ENCODE results near the gene PRR30. TPM values are rescaled to one million over a fixed set of nuclear protein-coding genes. Genes with fewer than 3 reads are reported as not detected.

Gene PRR30
- total RNA-seq, 2 donors from 2014 or later = not detected

- intact Hi-C loops (cut with DNase I) = loop anchor here (5.0 to 10.0 kb wide), 2 partner anchors 55 to 117 kb away; partner anchors contain the start of genes TMEM214 (in 2 of the 2) and MAPRE3 (in 1 of the 2)
- peak; percentile 71 for DNase-seq (ENCODE audit: low spot score)
These were observed 49.9 kb downstream of the PRR30 start for GRCh38 chr2:27089111-27089954.

DNA sequence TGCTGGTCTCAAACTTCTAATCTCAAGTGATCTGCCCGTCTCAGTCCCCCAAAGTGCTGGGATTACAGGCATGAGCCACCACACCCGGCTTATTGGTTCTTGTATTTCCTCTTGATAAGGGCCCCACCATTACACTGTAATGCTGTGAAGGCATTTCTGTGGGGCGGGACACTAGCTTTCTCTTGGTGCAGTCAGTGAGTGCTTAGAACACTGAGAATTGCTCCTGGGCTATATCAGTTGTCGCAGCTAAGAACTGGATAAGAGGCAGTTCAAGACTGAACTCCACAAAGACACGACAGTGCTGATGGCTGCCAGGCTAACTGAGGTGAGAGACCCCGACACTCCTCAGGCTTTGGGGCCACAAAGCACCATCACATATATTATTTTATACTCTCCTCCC is 50.6 kb downstream of the PRR30 start:
- intact Hi-C loops (cut with DNase I) = loop anchor here (5.0 to 10.0 kb wide), 2 partner anchors 54 to 116 kb away; partner anchors contain the start of genes TMEM214 (in 2 of the 2) and MAPRE3 (in 1 of the 2)
- DNase-seq (ENCODE audit: low spot score) = no peak

DNA sequence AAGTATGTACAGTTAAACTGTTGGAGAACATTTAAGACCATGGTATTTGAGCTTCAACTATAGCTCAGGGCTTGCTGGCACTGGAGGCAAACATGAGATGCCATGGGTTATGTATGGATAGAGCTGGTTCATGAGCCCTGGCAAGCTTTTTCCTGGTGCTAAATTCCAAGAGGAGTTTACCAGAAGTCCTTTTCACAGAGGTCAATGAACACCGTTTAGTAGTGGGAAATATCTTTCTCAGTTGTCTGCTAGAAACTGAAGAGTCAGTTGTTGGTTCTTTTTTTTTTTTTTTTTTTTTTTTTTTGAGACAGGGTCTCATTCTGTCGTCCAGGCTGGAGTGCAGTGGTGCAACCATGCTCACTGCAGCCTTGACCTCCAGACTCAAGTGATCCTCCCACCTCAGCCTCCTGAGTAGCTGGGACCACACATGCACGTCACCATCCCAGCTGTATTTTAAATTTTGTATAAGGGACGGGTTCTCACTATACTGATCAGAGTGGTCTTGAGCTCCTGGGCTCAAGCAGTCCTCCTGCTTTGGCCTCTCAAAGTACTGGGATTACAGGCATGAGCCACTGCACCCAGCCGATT is 51.3 kb downstream of the PRR30 start:
- intact Hi-C loops (cut with DNase I) = loop anchor here (2.0 to 10.0 kb wide), 3 partner anchors 35 to 116 kb away; partner anchors contain the start of genes TMEM214 (in 2 of the 2) and MAPRE3 (in 1 of the 2)
- DNase-seq (ENCODE audit: low spot score) = no peak

Other genes with a start within 250 kb of the PRR30 start
- 10 to 100 TPM; 11.4 to 16.3 TPM for gene MAPRE3, start 168.8 kb downstream of the PRR30 start, total RNA-seq
- gene TMEM214, start 106.4 kb downstream of the PRR30 start, total RNA-seq = 10 to 100 TPM; 68.0 to 69.8 TPM
- gene AGBL5, start 87.7 kb downstream of the PRR30 start, total RNA-seq = 10 to 100 TPM; 20.0 to 22.9 TPM
- 100 to 1,000 TPM; 222 to 314 TPM for gene OST4, start 67.8 kb downstream of the PRR30 start, total RNA-seq
- 100 to 1,000 TPM; 178 to 323 TPM for gene EMILIN1, start 60.8 kb downstream of the PRR30 start, total RNA-seq
- gene KHK, start 52.6 kb downstream of the PRR30 start, total RNA-seq = 1 to 10 TPM; 5.7 to 7.8 TPM
- 10 to 100 TPM; 25.8 to 27.8 TPM for gene CGREF1, start 20.3 kb downstream of the PRR30 start, total RNA-seq
- under 1 TPM; 0.37 to 0.48 TPM for gene ABHD1, start 15.6 kb downstream of the PRR30 start, total RNA-seq
- gene PREB, start 4.8 kb downstream of the PRR30 start, total RNA-seq = 10 to 100 TPM; 90.7 to 92.3 TPM
- gene TCF23, start 9.6 kb upstream of the PRR30 start, total RNA-seq = 10 to 100 TPM in 1 of 2 donors, 1 to 10 TPM in 1; 5.0 to 10.7 TPM
- 100 to 1,000 TPM in 1 of 2 donors, 10 to 100 TPM in 1; 76.1 to 116 TPM for gene ATRAID, start 72.6 kb upstream of the PRR30 start, total RNA-seq
- gene SLC5A6, start 72.9 kb upstream of the PRR30 start, total RNA-seq = 10 to 100 TPM; 15.3 to 16.8 TPM
- gene CAD, start 78.0 kb upstream of the PRR30 start, total RNA-seq = 10 to 100 TPM; 20.1 to 27.4 TPM
- 1 to 10 TPM in 1 of 2 donors, under 1 TPM in 1; 0.24 to 1.4 TPM for gene SLC30A3, start 123.6 kb upstream of the PRR30 start, total RNA-seq
- 1 to 10 TPM in 1 of 2 donors, under 1 TPM in 1; 0.19 to 1.0 TPM for gene DNAJC5G, start 136.0 kb upstream of the PRR30 start, total RNA-seq
- gene TRIM54, start 143.0 kb upstream of the PRR30 start, total RNA-seq = under 1 TPM; 0.32 to 0.52 TPM
- 1 to 10 TPM in 1 of 2 donors, under 1 TPM in 1; 0.95 to 1.2 TPM for gene UCN, start 169.0 kb upstream of the PRR30 start, total RNA-seq
- 10 to 100 TPM; 59.3 to 69.0 TPM for gene MPV17, start 183.7 kb upstream of the PRR30 start, total RNA-seq
- 10 to 100 TPM; 36.9 to 41.3 TPM for gene GTF3C2, start 217.4 kb upstream of the PRR30 start, total RNA-seq
- gene EIF2B4, start 230.9 kb upstream of the PRR30 start, total RNA-seq = 10 to 100 TPM; 30.1 to 36.2 TPM
- 10 to 100 TPM; 76.4 to 85.3 TPM for gene SNX17, start 231.2 kb upstream of the PRR30 start, total RNA-seq
- 10 to 100 TPM; 15.6 to 15.7 TPM for gene ZNF513, start 241.3 kb upstream of the PRR30 start, total RNA-seq

All from posterior vena cava (tissue), 2 donors.